HG03025 (cell line): ENCODE measurements around the gene PSMG3.
A peak's percentile ranks its signal among the peaks of the same experiment; 100 is the strongest.
"Not testable (repeated sequence)": the region's sequence is repeated elsewhere in the genome, so short reads cannot be mapped to it uniquely, and the experiment has no call there.

ENCODE experiments used
- ATAC-seq: cut with Tn5 transposase; IDR thresholded peaks from one replicate; pipeline ENCODE4 v1.9.1; 2021; ENCODE audit warnings: mild to moderate bottlenecking, moderate library complexity; ENCODE audit not compliant: unreplicated experiment, low FRiP score

Gene PSMG3

DNA sequence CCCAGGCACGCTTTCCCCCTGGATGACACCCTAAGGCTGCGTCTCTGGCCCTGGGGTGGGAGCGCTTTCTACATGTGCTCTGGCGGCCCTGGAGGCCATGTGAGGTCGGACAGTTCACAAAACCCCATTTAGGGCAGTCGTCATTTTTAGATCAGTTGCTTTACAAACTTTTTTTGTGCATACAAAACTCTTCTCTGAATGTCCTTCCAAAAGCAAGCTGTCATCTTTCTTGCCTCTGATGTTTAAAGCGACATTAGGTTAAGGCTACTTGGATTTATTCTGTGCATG, 33.4 kb downstream of the PSMG3 start:
- ATAC-seq, result no peak

DNA sequence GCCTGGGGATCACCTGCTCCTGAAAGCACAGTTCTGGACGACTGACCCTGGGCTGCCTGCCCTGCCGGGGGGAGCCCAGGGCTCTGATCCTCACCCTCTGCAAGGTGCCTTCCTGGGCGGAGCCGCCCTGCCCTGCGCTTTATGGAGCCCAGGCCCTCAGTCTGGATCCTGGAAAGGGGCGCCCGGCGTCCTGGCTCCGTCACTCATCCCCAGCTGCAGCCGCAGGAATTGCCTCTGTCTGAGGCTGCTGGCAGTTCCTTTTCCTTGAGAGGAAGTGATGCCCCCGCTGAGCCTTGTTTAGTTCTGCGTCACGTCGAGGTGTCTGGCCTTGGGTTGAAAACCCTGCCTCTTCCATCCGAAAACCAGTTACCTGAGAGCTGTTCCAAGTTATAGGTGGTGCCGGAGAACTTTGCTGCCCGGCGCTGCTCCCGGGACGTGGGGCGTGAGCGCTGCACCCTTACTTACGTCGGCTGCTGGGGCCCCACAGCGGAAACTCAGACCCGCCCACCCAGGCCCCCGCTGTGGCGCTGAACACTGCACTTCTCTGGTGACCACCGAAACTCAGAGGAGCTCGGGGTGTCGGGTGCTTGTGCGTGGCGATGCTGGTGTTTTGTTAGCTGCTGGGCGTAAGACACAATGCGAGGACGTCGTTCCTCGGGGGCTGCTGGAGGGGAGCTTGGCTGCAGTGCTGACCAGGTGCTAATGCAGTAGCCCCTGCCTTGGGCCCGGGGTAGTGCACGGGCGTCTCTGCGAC, 34.0 kb downstream of the PSMG3 start:
- no peak for ATAC-seq

DNA sequence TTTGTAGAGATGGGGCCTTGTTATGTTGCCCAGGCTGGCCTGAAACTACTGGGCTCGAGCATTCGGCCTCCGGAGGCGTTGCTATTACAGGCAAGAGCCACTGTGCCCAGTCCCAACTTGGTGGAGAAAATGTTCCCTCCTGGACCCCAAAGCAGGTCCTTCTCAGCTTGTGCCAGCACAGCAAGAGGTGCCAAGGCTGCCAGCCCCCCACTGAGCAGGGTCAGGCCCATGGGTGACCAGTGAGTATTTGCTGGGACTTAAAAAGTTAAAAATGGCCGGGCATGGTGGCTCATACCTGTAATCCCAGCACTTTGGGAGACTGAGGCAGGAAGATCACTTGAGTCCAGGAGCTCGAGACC, 34.8 kb downstream of the PSMG3 start:
- no peak for ATAC-seq

DNA sequence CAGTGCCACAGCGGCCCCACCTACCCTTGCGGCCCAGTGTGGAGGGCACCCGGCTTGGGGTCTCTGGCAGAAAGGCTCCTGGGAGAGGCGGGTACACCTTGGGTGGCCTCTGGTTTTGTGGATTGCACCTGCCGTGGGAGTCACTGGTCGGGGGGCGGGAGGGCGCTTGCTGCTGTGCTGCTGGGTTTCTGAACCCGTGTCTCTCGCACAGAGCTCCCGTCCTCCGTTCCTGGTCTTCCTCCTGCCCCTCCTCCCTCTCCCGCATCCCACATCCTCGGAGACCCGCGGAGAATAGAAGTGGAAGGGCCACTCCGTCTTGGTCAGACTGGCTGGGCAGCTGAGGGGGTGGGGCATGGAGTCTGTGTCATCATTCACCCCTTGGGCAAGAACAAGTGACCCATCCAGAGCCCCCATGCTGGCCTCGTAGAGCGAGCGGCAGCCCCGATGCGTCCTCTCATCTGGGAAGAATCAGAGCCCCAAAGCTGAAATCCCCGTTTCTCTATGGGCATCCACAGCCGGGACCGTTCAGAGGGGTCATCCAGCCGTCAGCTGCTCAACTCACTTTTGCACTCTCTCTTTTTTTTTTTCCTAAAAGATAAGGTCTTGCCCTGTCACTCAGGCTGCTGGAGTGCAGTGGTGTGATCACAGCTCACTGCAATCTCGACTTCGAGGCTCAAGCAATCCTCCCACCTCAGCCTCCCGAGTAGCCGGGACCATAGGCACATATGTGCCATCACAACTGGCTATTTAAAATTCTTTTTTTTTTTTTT, 35.3 kb downstream of the PSMG3 start:
- no peak for ATAC-seq

DNA sequence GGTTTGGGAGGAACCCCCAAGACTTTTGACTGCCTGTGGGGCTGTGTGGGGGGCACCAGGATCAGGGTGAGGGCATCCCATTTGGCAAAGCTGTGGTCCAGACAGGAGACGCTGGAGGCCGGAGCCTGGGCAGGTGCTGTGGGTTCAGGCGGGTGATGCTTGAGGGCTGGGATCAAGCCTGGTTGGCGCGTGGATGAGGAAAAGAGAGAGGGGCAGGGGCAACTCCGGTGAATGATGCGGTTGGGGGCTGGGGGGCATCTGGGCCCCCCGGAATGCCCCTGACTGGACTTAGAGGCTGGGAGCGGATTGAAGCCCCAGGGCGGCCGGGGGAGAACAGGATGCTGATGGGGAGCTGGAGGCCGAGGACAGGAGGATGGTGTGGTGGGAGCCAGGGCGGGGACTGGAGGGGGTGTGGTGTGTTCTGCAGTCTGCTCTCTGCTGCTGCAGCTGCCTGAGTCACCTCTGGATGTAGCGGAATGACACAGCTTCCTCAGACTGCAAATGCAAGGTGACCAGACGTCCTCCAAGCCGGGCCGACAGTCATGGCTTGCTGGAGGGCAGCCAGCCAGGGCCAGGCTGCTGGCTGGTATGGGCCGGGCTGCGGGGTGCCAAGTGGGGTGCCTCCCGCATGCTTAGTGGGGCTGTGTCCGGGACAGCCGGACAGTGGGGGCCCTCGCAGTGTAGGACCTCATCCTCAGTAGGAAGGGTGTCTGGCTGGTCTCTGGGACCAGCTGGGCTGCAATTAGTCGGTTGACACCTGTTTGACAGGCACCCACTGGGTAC, 36.1 kb downstream of the PSMG3 start:
- no peak for ATAC-seq

DNA sequence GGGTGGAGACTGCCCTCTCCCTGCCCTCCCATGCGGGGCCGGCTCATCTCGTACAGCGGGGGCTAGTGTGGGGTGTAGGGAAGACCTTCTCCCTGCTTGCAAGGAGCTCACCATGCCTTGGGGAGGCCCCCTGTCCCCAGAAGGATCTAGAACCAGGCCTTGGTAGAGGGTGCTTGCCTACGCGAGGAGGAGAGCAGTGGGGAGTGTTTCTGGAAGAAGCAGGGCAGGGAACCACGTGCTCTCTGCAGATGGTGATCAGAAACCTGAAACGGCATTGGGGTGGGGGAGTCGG, 36.6 kb downstream of the PSMG3 start:
- ATAC-seq, result no peak

DNA sequence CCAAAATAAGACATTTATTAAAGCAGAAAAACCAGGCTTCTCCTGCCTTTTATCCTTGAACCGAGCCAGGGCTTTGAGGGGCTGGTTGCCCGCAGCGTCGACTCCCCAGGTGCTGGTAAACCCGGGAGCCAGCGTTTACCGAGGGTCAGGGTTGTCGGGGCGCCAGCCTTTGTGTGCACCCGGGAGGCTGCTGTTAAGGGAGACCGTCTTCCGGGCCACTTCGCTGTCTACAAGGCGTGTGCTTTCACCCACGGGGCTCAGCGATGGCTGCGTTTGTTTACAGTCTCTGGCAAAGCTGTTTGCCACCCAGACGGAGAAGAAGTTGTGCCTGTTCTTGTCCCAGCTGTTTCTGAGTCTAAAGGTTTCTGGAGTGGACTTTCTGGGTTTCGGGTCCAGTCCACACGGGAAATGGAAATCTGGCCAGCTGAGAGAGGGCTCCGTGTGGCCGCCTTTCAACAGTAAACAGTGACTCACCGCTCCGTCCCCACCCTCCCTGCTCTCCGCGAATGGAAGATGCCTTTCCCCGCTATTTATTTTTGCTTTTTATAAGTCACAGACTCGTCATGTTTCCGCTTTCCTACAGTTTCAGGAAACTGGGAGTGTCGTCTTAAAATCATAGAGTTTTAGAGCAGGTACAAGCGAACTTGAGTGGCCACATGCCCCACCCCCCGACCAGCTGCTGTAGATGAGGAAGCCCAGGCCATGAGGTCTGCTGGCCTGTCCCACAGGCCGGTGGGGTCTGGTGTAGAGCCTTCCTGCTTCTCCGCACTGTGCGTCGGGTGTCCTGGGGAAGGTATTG, 37.2 kb downstream of the PSMG3 start:
- ATAC-seq, result no peak

DNA sequence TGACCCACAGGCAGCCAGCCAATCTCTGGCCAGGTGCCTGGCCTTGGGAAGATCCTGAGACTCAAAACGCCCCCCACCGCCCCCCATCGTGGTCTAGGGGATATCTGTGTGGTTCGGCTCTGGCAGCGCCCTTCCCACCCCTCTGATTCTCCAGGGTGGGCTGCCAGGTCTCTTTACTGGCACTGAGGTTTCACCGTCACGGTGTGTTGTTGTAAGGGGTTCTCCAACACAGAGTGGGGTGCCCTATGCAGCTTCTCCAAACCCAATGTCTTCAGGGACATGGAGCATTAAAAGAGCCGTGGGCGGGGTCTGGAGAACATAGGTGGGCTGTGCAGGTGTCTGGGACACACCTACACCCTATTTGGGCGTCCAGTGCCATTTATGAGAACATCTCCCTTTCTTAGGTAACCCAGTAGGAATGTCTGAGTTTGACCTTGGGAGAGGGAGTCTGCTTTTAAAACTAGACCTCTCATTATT, 37.8 kb downstream of the PSMG3 start:
- no peak for ATAC-seq

DNA sequence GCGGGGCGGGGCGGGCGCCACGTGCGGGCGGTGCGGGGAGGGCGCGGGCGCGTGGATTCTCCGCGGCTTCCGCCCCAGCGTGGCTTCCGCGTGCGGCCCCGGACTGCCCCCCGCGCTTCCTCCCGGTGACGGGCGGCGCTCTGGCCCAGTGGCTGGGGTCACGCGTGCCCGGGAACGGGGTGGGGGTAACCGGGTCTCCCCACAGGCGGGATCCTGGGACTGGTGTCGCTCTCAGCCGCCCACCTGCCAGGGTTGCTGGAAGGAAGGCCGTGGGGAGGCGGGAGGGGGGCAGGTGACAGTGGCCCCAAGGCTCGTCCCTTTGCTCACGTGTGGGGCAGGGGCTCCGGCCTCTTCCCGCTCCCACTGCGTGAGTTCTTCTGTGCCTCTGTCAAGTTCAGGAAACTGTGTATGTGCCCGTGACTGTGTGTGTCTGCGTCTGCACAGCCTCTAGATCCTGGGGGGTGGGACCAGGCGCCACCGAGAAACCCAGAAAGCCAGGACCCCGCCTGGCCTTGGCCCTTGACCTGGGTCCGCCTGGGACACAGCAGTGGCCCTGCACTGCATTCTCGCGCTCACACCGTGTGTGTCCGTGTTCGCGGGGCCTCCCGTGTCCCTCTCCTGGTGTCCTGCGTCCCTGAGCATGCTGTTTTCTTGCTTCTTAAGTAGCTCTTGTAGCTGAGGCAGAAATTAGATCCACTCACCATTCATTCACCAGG, 38.4 kb downstream of the PSMG3 start:
- ATAC-seq, result peak; percentile 11

DNA sequence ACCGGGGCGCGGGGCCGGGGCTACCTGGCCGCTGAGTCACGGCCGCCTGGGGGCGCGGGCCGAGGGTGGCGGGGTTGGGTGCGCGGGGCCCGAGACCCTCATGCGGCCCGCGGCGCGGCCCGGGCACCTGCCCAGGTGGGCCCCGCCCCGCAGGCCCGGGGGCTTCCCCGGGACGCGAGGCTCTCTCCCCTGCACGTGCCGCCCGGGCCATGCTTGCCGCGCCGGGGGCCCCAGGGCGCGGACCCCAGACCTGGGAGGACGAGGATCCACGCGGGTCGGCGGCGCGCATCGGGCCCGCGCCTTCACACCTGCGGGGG, 38.9 kb downstream of the PSMG3 start:
- peak; percentile 13 for ATAC-seq

DNA sequence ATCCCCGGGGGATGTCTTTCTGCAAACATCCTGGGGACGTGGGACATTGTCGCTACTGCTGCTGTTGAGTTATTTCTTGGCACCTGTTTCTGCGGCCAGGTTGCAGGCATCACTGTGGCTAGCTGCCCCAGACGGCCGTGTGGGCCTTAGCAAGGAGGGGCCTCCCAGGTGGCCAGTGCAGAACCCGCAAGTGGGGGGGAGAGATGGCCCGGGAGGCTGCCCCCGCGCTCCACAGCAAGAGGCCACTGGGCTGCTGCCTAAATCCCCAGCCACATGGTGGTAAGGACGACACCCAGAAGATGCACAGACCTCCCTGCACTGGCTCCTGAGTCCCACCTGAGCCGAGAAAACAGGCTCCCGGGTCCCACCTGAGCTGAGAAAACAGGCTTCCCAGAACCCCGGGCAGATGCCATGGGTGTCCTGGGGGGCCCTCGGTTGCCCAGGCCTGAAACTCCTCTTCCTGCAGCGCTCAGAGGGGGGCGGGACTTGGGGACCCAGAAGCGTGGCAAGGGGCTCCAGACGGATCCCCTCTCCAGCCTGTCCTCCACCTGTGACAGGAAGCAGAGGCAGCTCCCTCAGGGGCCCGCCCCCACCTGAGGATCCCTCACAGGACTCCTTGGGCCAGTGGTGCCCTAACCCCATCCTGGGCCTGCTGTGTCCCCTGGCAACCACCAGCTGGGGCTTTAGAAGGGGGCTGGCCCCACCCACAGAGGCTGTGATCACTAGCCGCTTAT, 40.3 kb downstream of the PSMG3 start:
- ATAC-seq, result no peak

DNA sequence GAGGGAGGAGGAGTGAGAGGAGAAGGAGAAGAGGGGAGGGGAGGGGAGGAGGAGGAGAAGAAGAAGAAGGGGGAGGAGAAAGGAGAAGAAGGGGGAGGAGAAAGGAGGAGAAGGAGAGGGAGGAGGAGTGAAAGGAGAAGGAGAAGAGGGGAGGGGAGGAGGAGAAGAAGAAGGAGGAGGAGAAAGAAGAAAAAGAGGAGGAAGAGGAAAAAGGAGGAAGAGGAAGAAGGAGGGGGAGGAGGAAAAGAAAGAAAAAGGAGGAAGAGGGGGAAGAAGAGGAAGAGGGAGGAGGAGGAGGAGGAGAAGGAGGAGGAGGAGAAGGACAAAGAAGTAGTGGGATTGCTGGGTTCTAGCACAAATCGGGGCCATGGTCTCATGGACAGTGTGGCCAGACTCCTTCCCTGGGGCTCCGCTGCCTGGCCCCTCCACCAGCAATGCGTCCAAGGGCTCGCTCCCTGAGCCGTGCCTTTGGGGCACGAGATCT, 43.5 kb downstream of the PSMG3 start:
- no peak for ATAC-seq

DNA sequence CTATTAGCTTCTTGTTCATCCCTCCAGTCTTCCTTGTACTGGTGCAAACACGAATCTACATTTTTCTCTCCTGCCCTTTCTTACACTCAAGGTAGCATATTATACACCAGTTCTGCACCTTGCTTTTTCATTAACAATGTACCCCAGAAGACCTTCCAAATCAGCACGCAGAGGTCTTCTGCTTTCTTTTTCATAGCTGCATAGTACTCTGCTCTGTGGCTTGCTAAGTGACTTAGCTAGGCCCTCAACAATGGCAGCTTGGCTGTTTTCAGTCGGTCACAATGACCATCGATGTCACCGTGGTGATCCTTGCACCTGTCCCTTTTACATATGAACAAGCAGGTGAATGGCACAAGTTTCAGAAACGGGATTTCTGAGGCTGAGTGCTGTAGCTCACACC, 44.4 kb downstream of the PSMG3 start:
- no peak for ATAC-seq

DNA sequence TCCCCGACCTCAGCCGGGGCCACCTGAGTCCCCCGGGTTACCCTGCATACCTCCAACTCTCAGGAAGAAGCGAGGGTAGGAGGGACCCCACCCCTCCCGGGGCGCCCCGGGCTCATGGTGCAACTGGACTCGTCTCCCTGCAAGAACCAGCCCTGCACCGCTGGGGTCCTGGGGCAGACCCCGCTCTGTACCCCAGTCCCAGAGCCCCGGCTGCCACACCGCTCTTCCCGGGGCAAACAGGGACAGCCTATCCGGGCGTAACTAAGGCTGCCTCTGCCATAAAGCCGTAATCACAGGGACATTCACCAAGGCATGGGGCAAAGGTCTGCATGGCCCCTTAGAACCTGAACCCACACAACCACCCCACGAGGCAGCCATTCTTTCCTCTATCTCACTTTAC, 46.0 kb downstream of the PSMG3 start:
- ATAC-seq, result no peak

DNA sequence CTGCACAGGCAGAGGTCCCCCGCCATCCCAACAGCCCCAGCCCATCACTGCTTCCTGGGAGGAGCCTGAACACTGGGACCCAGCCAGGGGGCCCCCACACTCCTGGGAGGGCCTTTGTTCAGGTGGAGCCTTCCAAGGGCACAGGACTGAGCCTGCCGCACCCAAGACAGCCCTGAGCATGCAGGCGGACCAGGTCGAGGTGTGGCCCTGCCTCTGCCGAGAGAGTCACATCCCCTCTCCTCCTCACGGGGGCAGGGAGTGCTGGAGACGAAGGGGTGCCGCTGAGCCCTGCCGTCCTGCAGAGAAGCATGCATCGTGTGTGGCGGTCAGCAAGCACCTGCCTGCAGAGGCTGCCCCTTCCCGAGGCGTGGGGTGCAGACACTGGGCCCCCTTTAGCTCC, 46.6 kb downstream of the PSMG3 start:
- ATAC-seq, result no peak

DNA sequence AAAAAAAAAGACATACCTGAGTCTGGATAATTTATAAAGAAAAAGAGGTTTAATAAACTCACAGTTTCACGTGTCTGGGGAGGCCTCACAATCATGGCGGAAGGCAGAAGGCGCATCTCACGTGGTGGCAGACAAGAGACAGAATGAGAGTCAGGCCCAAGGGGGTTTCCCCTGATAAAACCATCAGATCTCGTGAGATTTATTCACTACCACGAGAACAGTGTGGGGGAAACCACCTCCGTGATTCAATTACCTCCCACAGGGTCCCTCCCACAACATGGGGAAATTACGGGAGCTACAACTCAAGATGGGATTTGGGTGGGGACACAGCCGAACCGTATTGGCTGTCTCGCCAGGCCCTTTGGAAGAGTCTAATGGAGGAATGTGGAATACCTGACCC, 48.4 kb downstream of the PSMG3 start:
- ATAC-seq, result no peak

DNA sequence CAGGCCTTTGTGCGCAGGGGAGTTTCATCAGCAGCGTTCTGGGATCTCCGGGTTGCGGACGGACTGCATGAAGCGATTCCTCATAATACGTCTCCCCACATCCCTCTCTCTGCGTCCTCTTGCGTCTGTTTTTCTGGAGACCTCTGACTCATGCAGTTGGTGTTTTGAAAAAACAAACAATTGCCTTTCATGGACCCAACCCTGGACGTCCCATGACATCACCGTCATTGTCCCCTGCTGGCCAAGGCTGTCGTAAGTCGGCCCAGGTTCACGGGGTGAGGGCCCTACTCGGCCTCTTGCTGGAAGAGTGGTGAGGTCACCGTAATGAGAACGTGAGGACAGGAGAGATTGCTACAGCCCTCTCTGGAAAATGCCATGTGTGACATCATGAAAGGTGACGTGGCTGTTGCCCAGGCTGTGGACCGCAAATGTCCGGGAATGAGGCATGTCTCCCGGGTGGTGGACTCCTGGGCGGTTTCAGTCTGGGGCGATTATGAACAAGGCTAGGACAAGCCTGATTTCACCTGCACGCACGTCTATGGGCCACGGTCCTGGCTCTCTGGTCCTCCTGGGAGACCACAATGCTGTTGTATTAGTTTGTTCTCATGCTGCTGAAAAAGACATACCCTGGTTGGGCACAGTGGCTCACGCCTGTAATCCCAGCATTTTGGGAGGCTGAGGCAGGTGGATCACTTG, 49.1 kb downstream of the PSMG3 start:
- ATAC-seq, result no peak

DNA sequence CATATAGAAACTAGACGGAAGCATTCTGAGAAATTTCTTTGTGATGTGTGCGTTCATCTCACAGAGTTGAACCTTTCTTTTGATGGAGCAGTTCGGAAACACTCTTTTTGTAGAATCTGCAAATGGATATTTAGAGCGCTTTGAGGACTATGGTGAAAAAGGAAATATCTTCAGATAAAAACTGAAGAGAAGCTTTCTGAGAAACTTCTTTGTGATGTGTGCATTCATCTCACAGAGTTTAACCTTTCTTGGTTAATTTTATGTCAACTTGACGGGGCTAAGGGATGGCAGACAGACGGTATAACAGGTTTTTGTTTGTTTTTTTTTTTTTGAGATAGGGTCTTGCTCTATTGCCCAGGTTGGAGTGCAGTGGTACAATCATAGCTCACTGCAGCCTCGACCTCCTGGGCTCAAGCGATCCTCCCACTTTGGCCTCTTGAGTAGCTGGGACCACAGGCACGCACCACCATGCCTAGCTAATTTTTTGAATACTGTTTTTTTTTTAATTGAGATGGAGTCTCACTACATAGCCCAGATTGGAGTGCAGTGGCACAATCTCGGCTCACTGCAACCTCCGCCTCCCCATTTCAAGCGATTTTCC, 50.4 kb downstream of the PSMG3 start:
- ATAC-seq, result not testable (repeated sequence)
